ENCODE results near the gene CARD10.

Gene CARD10

GRCh38 chr22:37460684-37461083, 58.5 kb downstream of the CARD10 start:
- no peak for DNase-seq

DNA sequence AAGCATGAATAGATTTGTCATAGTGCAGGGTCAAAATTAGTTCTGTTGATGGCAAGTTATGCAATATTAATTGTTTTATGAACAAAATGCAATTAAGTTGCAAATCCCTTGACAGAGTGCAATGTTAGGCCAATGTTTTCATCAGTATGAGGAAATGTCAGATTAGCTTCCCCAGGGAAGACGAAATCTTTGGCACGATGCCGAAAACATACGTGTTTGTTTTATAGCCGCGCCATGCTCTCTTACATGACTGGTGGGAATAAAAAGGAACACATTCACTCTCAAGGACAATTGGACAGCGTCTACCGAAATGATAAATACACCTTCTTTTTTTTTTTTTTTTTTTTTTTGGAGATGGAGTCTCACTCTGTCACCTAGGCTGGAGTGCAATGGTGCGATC, 60.0 kb downstream of the CARD10 start:
- DNase-seq, result no peak

DNA sequence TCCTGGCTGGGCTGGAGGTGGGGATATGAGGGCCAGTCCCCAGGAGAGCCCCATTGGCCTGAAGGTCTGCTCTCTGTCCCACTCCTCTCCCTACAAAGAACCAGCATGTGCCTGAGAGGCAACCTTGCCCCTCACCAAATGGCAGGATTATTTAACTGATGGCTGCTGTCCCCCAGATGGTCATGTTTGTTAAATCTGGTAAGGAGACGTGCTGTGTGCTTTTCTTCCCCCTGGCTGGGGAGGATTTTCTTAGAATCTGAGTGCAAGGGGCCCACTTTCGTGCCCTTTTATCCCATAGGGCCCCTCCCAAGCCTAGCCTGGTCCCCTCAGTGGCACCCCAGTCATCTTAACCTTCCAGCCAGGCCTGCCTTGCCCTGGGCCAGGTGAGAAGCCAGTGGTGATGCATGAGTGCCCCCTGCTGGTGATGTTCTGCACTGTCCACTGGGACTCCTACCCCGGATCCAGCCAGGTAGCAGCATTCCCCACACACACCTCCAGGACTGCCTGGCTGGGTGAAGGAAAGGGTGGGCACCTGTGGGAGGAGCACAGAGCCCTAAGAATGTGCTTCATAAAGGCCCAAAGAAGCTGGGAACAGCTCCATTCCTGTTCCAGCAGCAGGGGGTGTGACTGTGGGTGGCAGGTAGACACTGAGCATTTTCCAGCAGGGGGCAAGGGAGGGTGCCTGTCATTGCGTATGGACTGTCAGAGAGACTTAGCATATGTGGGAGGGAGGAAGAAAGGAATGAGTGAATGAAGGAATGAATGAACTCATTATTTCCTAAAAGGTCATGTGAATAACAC, 61.9 kb downstream of the CARD10 start:
- peak in 1 of 2 experiments; percentile 35 for DNase-seq

DNA sequence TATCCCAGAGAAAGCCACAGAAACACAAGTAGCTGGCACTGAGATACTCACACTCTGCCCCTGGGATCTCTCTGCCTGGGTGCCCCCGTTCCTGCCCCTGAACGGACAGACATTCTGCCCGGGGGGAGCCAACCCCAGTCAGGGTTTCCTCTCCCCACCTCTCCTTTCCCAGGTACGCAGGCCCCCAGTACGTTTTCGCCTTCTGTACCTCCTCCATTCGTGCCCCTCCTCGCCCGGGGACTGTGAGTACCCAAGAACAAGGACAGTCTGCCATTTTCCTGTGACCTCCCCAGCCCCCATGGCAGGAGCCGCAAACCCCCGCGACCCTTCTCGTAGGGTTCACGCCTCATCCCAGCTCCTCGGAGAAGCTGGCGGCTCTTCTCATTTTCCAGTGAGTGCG, 62.9 kb downstream of the CARD10 start:
- no peak for DNase-seq

DNA sequence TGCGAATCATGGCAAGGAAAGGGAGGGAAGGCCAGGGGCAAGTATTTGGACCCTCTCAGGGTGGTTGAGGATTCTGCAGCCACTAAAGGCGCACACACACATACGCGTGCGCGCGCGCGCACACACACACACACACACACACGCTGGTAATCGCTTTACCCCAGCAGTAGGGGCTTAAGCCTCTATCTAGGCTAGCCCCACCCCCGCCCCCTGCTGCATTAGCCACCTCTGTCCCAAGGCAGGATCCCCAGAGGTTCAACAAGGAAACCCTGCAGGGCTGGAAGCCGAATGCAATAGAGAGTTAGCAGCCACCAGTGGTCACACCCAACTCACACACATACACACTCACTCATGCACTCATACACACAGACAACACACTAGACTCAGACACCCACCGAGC, 63.3 kb downstream of the CARD10 start:
- DNase-seq, result no peak

GRCh38 chr22:37454857-37455686, 64.1 kb downstream of the CARD10 start:
- DNase-seq, result no peak

DNA sequence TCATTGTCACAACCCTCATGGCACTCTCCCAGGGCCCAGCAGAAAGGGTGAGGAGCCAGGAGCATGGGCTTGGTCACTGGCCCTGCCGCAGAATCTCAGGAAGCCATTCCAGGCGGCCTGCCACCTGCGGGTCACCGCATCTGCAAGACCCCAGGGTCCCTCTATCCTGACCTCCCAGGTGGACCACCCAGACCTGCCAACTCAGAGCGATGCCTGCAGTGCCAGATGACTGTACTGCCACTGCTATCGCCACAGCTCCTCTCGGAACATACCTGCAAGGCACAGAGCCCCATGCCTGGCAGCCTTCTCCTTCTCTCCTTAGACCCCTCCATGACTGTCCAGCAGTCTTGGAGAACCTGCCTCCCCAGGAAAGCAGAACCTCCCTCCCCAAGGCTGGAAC, 65.5 kb downstream of the CARD10 start:
- no peak for DNase-seq

GRCh38 chr22:37451218-37451617, 68.0 kb downstream of the CARD10 start:
- DNase-seq, result no peak

- no peak for DNase-seq
Measured at GRCh38 chr22:37449331-37450001, 69.7 kb downstream of the CARD10 start.

DNA sequence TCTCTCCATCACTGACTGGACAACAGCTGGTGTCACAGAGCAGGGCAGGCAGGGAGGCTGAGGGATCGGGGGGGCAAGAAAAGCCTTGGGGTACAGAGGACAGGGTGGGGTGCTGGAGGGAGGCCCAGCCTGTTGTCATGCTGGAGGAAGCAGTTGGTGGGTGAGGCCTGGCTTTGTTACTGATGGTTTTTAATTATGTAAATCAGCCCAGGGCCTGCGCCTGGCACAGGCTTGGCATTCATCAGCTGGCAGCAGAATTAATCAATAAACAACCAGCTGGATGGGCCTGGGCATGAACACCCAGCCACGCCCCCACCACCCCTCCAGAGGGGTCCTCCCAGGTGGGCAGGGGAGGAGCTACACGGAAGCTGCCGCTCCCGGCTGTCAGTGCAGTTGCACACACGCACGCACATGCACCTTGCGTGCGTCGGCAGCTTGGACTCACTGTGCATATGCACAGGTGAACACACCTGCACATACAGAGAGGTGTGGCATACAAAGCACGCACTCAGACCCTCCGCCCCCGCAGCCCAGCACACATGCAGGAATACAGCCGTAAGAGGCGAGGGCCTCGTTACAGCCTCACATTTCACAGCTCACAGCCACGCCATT, 70.6 kb downstream of the CARD10 start:
- no peak for DNase-seq

- DNase-seq, result no peak
Measured at GRCh38 chr22:37445501-37445900, 73.7 kb downstream of the CARD10 start.

- DNase-seq, result no peak
Measured at GRCh38 chr22:37443977-37444376, 75.2 kb downstream of the CARD10 start.

DNA sequence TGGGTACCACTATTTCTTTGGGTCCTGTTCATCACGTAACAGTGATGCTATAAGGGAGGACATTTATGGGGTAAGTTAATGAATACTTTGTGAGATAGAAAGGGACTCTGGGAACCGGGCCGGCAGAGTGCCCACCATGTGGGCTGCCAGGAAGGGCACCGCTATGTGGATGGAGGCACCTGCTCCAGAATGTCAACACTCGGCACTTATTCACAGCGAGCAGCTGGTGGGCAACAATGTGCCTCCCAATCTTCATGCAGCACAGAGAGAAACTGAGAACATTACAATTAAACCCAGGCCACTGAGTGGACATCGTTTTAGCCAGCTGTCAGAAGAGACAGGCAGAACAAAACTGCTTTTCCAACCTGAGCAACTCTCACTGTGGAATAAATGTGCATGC, 76.1 kb downstream of the CARD10 start:
- no peak for DNase-seq

- DNase-seq, result peak; percentile 17 to 42
Measured at GRCh38 chr22:37442537-37442936, 76.7 kb downstream of the CARD10 start.

DNA sequence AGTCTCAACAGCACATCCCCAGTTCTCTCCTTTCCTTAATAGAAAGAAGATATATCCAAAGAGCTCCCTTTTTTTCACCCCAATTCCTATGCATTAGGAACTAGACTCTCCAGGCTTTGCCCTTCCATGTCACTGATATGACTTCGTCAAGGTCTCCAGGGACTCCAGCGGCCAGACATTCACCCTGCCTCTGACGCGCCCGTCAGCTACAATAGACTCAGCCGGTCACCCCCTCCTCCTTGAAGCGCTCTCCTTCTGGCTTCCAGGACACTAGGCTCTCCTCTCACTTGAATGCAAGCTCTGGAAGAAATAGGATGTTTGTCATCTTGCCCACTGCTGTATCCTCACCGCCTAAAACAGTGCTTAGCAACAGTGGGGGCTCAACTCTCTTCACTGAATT, 77.1 kb downstream of the CARD10 start:
- DNase-seq, result no peak

GRCh38 chr22:37440875-37441274, 78.3 kb downstream of the CARD10 start:
- no peak for DNase-seq

Data from SW 1271 (cell line).